ENCODE results near the gene COMTD1. TPM values are rescaled to one million over a fixed set of nuclear protein-coding genes. Genes with fewer than 3 reads are reported as not detected.

Gene COMTD1
- total and polyA plus RNA-seq, 10 of the 15 experiments (the other 5 are each of a cell fraction or from before 2014, with no cell fraction given) = 0.39 to 64.3 (median 26.0) TPM

- TF ChIP-seq, protein P1, sequence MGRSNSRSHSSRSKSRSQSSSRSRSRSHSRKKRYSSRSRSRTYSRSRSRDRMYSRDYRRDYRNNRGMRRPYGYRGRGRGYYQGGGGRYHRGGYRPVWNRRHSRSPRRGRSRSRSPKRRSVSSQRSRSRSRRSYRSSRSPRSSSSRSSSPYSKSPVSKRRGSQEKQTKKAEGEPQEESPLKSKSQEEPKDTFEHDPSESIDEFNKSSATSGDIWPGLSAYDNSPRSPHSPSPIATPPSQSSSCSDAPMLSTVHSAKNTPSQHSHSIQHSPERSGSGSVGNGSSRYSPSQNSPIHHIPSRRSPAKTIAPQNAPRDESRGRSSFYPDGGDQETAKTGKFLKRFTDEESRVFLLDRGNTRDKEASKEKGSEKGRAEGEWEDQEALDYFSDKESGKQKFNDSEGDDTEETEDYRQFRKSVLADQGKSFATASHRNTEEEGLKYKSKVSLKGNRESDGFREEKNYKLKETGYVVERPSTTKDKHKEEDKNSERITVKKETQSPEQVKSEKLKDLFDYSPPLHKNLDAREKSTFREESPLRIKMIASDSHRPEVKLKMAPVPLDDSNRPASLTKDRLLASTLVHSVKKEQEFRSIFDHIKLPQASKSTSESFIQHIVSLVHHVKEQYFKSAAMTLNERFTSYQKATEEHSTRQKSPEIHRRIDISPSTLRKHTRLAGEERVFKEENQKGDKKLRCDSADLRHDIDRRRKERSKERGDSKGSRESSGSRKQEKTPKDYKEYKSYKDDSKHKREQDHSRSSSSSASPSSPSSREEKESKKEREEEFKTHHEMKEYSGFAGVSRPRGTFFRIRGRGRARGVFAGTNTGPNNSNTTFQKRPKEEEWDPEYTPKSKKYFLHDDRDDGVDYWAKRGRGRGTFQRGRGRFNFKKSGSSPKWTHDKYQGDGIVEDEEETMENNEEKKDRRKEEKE (IDR thresholded peaks at IDR 0.05) = no peak
Observed at GRCh38 chr10:75243426-75243825, 7.7 kb upstream of the COMTD1 start (continued).

DNA sequence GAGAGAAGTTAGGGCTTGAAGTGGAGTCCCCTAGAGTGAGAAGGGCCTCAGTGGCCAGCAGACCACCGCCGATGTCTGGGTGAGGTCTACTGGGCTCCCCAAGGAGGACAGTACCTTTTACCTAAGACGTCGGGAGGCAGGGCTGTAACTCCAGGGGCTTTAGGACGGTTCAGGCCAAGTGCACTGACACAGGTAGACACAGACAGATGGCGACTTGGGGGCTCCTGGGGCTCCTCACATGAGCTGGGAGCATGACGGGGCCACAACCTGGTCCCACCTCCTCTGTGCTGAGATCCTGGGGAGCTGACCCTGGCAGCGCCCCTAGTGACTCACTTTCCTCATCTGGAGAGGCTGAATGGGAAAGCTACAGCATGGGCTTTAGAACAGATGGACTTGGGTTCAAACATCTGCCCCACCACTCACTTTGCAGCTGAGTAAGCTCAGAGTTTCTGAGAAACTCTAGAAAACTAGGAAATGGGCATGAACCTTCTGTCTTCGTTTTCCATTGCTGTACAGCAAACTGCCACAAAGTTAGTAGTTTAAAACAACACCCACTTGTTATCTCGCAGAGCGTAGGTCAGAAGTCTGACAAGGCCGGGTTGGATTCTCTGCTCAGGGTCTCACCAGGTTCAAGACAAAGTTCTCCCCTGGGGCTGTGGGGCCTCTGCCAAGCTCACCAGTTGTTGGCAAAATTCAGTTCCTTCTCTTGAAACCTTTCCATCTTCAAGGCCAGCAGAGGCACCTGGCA, 4.7 kb upstream of the COMTD1 start:
- no TSS peak for BruUV-seq (replicated peaks)
- no peaks in the 10 kb centered on the region for H4K20me1 ChIP-seq (ENCODE audit: control insufficient read depth, insufficient read depth)
- no peak overlapping the region for H3K4me3 ChIP-seq
- 60% methylated on average over 12 of the region's 12 CpGs for WGBS (ENCODE audit: insufficient coverage, insufficient replicate concordance, low lambda C conversion rate, missing lambda C conversion rate)
- no peaks in the 10 kb centered on the region for H3K9me3 ChIP-seq (replicated peaks; ENCODE audit: control insufficient read depth, insufficient read depth, low read length)
- no peak overlapping the region for H3K27ac ChIP-seq (ENCODE audit: control insufficient read depth, insufficient read depth)
- peaks cover under 1% of the 10 kb centered on the region; the same call in 1 of the 2 replicates for H3K79me2 ChIP-seq (ENCODE audit: control insufficient read depth, insufficient read depth, low read length)
- H3K4me1 ChIP-seq (ENCODE audit: control insufficient read depth, insufficient read depth, low read length) = peaks cover 4% of the 10 kb centered on the region
- no peak for DNase-seq (ENCODE audit: low read depth, low spot score)
- ATAC-seq = no peak
- FAIRE-seq = no peak
- H3K27me3 ChIP-seq (replicated peaks in 1 of 2; ENCODE audit: control insufficient read depth in 2 of 2, insufficient read depth in 2 of 2, low read length in 1 of 2) = no peaks in the 10 kb centered on the region
- ChIA-PET RAD21 (ENCODE audit: unreplicated experiment) (interaction anchor here (0.5 kb wide), 2 partner anchors 30 to 1107 kb away, joined by 3 read pairs; partner anchors contain the start of gene VDAC2), SMC1A (ENCODE audit: uncharacterized antibody, unreplicated experiment) (no interaction called here), POLR2A (no interaction called here), CTCF (interaction anchor here (0.6 to 1.5 kb wide), 3 partner anchors 129 to 997 kb away, joined by 3 to 4 read pairs (median 3); partner anchors contain the start of gene SAMD8)
- TF ChIP-seq, protein P2, sequence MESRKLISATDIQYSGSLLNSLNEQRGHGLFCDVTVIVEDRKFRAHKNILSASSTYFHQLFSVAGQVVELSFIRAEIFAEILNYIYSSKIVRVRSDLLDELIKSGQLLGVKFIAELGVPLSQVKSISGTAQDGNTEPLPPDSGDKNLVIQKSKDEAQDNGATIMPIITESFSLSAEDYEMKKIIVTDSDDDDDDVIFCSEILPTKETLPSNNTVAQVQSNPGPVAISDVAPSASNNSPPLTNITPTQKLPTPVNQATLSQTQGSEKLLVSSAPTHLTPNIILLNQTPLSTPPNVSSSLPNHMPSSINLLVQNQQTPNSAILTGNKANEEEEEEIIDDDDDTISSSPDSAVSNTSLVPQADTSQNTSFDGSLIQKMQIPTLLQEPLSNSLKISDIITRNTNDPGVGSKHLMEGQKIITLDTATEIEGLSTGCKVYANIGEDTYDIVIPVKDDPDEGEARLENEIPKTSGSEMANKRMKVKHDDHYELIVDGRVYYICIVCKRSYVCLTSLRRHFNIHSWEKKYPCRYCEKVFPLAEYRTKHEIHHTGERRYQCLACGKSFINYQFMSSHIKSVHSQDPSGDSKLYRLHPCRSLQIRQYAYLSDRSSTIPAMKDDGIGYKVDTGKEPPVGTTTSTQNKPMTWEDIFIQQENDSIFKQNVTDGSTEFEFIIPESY (IDR thresholded peaks at IDR 0.05) = no peak
- no peak for TF ChIP-seq CHD2 (IDR thresholded peaks at IDR 0.05; ENCODE audit: borderline replicate concordance, low read depth, low read length)
- no peak for TF ChIP-seq RFX5 (IDR thresholded peaks at IDR 0.05; ENCODE audit: low read depth, low read length)
- TF ChIP-seq TCF7 (IDR thresholded peaks at IDR 0.05; ENCODE audit: borderline replicate concordance) = no peak
- TF ChIP-seq YY1 (IDR thresholded peaks at IDR 0.05; ENCODE audit: low read depth, low read length) = no peak
- no peak for TF ChIP-seq IKZF1 (conservative IDR thresholded peaks at IDR 0.05)
- no peak for TF ChIP-seq KDM1A (IDR thresholded peaks at IDR 0.05; ENCODE audit: borderline replicate concordance)
- no peak for TF ChIP-seq NKRF (conservative IDR thresholded peaks at IDR 0.05)
- no peak for TF ChIP-seq ZBTB11 (CRISPR knock-in tag; IDR thresholded peaks at IDR 0.05)
- no peaks in the 10 kb centered on the region for H3K36me3 ChIP-seq (ENCODE audit: control insufficient read depth in 2 of 2, insufficient read depth in 2 of 2, low read length in 1 of 2)
- in situ Hi-C loops (cut with MboI) = no loop called here
- intact Hi-C loops (cut with micrococcal nuclease; ENCODE audit: unreplicated experiment) = no loop called here
- H2AFZ ChIP-seq (ENCODE audit: control insufficient read depth, low read depth, low read length) = no peak overlapping the region
- no peak overlapping the region for H3K4me2 ChIP-seq (ENCODE audit: control insufficient read depth, insufficient read depth)
- H3K9ac ChIP-seq (ENCODE audit: control insufficient read depth, insufficient read depth, low read length) = no peak overlapping the region

All from GM12878 (cell line).